Measurements from ENCODE around the gene ANKRD6. TPM values are rescaled to one million over a fixed set of nuclear protein-coding genes. Genes with fewer than 3 reads are reported as not detected.

Gene ANKRD6
- total and polyA plus RNA-seq, 2 donors (not counting 3 experiments of a cell fraction or from before 2014, with no cell fraction given): 3.4 to 9.6 TPM

DNA sequence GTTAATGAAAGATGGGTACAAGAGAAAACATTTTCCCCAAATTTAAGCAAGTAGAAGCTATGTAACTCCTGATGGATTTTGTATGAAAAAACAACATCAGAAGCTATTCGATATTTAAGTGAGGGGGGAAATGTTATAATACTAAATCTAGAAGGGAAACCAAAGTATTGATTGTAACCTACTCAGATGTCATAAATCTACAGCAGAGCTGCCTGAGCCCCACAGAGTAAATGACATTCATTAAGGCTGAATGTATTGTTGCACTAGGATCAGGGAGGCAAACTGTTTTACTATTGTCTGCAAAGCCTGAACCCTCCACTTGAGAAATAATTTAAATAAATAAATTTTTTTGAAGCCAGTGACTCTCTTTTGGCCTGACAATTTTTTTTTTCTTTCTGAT, 19.3 kb downstream of the ANKRD6 start:
- Histone ChIP-seq H3K4me1 (ENCODE audit: control insufficient read depth, extremely low read depth, insufficient read depth, low read length) (no peaks in the 10 kb centered on the region), H3K27ac (ENCODE audit: insufficient read depth, low read depth, low read length) (no peak overlapping the region), H3K9me1 (replicated peaks; ENCODE audit: control insufficient read depth, extremely low read depth, insufficient read depth, low read length) (no peaks in the 10 kb centered on the region), H3K79me2 (ENCODE audit: control insufficient read depth, insufficient read depth, low read length) (no peaks in the 10 kb centered on the region), H3K27me3 (ENCODE audit: control insufficient read depth in 2 of 2, insufficient read depth in 2 of 2, low read length in 2 of 2) (no peaks in the 10 kb centered on the region), H3K9ac (replicated peaks; ENCODE audit: extremely low read depth, insufficient read depth, low read length) (no peak overlapping the region), H3K4me2 (ENCODE audit: insufficient read depth, low read length) (no peak overlapping the region), H3K36me3 (ENCODE audit: control insufficient read depth in 2 of 2, extremely low read depth in 1 of 2, insufficient read depth in 2 of 2, low read length in 2 of 2) (no peaks in the 10 kb centered on the region), H4K20me1 (replicated peaks; ENCODE audit: control insufficient read depth, extremely low read depth, insufficient read depth, low read length) (no peaks in the 10 kb centered on the region), H3K4me3 (replicated peaks in 1 of 3; ENCODE audit: insufficient read depth in 1 of 3, low read depth in 1 of 3, low read length in 3 of 3) (no peak overlapping the region), H3K9me3 (replicated peaks; ENCODE audit: control insufficient read depth, insufficient read depth, low read length) (no peaks in the 10 kb centered on the region), H2AFZ (ENCODE audit: low read depth, low read length) (no peak overlapping the region)
- ChIA-PET POLR2A (no interaction called here), CTCF (interaction anchor here (0.8 kb wide), 1 partner anchor 16 kb away, joined by 3 read pairs; no protein-coding TSS in a partner anchor)
- intact Hi-C loops (cut with micrococcal nuclease) (no loop called here), dilution Hi-C loops (cut with MboI; ENCODE audit: extremely low pct_ligation_motif_present, low sequenced_read_pairs) (no loop called here)
- BruUV-seq (replicated peaks): no TSS peak
- FAIRE-seq: no peak
- no peak for TF ChIP-seq FOS (IDR thresholded peaks at IDR 0.05; ENCODE audit: borderline replicate concordance, insufficient read depth, low read length)
- no peak for TF ChIP-seq POLR2A (IDR thresholded peaks at IDR 0.05; ENCODE audit: low read depth, low read length)
- TF ChIP-seq, protein P1, sequence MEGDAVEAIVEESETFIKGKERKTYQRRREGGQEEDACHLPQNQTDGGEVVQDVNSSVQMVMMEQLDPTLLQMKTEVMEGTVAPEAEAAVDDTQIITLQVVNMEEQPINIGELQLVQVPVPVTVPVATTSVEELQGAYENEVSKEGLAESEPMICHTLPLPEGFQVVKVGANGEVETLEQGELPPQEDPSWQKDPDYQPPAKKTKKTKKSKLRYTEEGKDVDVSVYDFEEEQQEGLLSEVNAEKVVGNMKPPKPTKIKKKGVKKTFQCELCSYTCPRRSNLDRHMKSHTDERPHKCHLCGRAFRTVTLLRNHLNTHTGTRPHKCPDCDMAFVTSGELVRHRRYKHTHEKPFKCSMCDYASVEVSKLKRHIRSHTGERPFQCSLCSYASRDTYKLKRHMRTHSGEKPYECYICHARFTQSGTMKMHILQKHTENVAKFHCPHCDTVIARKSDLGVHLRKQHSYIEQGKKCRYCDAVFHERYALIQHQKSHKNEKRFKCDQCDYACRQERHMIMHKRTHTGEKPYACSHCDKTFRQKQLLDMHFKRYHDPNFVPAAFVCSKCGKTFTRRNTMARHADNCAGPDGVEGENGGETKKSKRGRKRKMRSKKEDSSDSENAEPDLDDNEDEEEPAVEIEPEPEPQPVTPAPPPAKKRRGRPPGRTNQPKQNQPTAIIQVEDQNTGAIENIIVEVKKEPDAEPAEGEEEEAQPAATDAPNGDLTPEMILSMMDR (IDR thresholded peaks at IDR 0.05; ENCODE audit: extremely low read depth in 1 of 2, insufficient read depth in 1 of 2, low read depth in 1 of 2, low read length in 2 of 2): no peak
- no peak for TF ChIP-seq MYC (IDR thresholded peaks at IDR 0.05; ENCODE audit: low read depth, low read length)
- no peak for TF ChIP-seq POLR2AphosphoS5 (IDR thresholded peaks at IDR 0.05; ENCODE audit: insufficient read depth, low read depth, low read length)
- TF ChIP-seq EZH2 (IDR thresholded peaks at IDR 0.05; ENCODE audit: borderline replicate concordance, low read depth, low read length, severe bottlenecking): no peak
- no peak for TF ChIP-seq JUN (IDR thresholded peaks at IDR 0.05; ENCODE audit: borderline replicate concordance, insufficient read depth, insufficient read length, low read depth)
- no peak for TF ChIP-seq GATA2 (IDR thresholded peaks at IDR 0.05; ENCODE audit: insufficient read depth, insufficient read length, low read depth, low read length)
- TF ChIP-seq, protein P2, sequence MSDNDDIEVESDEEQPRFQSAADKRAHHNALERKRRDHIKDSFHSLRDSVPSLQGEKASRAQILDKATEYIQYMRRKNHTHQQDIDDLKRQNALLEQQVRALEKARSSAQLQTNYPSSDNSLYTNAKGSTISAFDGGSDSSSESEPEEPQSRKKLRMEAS (IDR thresholded peaks at IDR 0.05; ENCODE audit: insufficient read depth, insufficient read length): no peak
- no peak for DNase-seq (ENCODE audit: low read depth, low spot score)
